Breast epithelium (tissue), 3 donors: ENCODE results near the gene DRG1.

Experiments used
- POLR2AphosphoS5 ChIP-seq, 3 donors: sonication (generic); formaldehyde crosslinking; IDR thresholded peaks; one replicate each; pipeline ENCODE4 v1.6.1; 2017; ENCODE audit warnings: antibody characterized with exemption in 3 of 3
- TF ChIP-seq, protein P1 (sequence below), 3 donors: fragments of 450-650 bp; IDR thresholded peaks; one replicate each; pipeline ENCODE4 v1.5.1; 2016 to 2017; ENCODE audit warnings: antibody characterized with exemption in 3 of 3, mild to moderate bottlenecking in 3 of 3, moderate library complexity in 3 of 3

DNA sequence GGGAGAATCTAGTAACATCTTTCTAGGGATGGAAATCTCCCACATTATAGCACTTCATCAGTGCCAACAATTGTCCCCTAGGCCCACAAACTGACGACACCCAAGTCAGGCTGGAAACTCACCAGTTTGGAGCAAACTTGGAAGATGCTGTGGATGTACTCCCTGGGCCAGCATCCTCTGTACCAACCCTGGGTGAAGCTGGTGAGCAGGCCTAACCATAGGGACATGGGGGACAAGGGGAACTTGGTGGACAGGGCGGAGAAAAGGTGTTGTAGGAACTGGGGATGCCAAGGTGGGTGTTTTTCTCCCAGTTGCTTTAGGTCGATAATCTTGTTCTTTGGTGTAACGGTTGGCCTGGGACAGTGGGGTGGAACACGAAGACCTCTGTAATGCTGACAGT lies 42.2 kb downstream of the DRG1 start:
- TF ChIP-seq, protein P1, sequence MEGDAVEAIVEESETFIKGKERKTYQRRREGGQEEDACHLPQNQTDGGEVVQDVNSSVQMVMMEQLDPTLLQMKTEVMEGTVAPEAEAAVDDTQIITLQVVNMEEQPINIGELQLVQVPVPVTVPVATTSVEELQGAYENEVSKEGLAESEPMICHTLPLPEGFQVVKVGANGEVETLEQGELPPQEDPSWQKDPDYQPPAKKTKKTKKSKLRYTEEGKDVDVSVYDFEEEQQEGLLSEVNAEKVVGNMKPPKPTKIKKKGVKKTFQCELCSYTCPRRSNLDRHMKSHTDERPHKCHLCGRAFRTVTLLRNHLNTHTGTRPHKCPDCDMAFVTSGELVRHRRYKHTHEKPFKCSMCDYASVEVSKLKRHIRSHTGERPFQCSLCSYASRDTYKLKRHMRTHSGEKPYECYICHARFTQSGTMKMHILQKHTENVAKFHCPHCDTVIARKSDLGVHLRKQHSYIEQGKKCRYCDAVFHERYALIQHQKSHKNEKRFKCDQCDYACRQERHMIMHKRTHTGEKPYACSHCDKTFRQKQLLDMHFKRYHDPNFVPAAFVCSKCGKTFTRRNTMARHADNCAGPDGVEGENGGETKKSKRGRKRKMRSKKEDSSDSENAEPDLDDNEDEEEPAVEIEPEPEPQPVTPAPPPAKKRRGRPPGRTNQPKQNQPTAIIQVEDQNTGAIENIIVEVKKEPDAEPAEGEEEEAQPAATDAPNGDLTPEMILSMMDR (IDR thresholded peaks at IDR 0.05): no peak
- TF ChIP-seq POLR2AphosphoS5 (IDR thresholded peaks at IDR 0.05): no peak
